HG03575 (cell line): ENCODE results near the gene SLC36A4.
A peak's percentile ranks its signal among the peaks of the same experiment; 100 is the strongest.
"Not testable (repeated sequence)": the region's sequence is repeated elsewhere in the genome, so short reads cannot be mapped to it uniquely, and the experiment has no call there.

Source experiments
- ATAC-seq: cut with Tn5 transposase; IDR thresholded peaks from one replicate; pipeline ENCODE4 v1.9.1; 2021; ENCODE audit not compliant: unreplicated experiment, insufficient number of reproducible peaks, low FRiP score; ENCODE audit errors: extremely low read depth

SLC36A4 gene

DNA sequence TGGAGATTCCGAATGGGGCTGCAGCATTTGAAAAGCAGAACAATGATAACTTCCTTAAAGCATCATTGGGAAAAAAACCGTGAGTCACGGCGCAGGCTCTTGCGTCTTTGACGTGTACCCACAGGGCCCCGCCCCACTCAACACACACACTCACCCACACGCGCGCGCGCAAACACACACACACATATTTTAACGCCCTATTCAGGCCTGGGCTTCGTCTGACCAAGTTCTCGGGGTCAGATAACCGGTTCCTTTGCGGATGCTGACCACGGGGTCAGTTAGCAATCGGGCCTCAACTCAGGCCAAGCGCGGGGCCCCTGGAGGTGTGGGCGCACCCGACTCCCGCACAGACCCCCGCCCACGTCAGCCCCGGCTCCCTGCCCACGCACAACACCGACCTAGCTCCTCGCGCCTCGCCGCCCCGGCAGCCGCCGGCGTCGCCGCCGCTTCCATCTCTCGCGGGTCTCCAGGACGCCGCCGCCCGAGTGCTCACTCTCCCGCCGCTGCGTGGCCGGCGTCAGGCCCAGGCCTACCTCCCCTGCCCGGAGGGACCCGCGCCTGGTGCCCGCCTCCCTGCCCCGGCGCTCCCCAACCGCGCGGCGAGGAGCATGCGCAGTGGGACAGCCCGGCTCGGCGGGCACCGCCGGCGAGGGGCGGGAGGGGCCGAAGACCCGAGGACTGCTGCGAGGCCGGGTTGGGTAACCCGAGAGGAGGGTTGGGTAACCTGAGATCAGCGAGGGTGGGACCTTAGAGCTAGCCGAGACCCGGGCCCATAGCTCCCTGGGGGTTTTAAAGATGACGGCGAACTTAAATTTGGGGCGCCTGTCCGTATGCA lies at the start of gene SLC36A4:
SLC36A4 (minus strand) TSS at position 612 of the 835 bp plus-strand sequence; CDS start at position 453, 159 bp downstream.
- peak; percentile 64 for ATAC-seq

DNA sequence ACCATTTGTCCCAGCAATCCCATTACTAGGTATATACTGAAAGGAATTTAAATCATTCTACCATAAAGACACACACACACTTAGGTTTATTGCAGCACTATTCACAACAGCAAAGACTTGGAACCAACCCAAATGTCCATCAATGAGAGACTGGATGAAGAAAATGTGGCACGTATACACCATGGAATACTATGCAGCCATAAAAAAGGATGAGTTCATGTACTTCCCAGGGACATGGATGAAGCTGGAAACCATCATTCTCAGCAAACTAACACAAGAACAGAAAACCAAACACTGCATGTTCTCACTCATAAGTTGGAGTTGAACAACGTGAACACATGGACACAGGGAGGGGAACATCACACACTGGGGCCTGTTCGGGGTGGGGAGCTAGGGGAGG lies 49.0 kb upstream of the SLC36A4 start:
- not testable (repeated sequence) for ATAC-seq

DNA sequence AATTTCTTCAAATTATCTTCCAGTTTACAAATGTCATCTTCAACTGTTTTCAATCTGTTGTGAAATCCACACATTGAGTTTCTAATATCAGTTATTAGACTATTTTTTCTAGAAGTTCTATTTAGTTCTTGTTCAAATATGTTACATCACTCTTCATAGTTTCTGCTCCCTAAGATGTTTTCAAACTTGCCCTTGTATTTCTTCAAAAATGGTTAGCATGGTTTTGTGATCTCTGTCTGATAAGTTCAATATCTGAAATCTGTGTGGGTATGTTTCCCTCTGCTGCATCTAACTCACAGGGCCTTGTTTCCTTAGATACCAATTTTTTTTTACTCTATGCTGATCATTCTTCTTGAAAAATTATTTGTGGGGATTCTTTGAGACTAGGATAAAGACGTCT lies 46.2 kb upstream of the SLC36A4 start:
- ATAC-seq: no peak

DNA sequence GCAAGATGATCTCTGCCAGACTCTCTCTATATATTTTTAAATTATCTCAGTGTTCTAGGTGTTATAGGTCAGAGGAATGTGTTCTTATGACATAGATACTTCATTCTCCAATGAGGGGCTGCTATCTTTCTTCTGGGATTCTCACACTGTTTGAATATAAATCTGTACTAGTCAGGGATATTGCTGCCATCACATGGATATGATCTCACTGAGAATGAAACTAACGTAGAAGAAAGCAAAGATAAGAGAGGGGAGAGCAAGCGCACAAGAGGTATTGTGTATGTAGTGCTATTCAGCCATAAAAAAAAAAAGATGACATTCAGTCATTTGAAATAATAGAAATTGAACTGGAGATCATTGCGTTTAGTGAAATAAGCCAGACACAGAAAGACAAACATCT lies 42.2 kb upstream of the SLC36A4 start:
- no peak for ATAC-seq

DNA sequence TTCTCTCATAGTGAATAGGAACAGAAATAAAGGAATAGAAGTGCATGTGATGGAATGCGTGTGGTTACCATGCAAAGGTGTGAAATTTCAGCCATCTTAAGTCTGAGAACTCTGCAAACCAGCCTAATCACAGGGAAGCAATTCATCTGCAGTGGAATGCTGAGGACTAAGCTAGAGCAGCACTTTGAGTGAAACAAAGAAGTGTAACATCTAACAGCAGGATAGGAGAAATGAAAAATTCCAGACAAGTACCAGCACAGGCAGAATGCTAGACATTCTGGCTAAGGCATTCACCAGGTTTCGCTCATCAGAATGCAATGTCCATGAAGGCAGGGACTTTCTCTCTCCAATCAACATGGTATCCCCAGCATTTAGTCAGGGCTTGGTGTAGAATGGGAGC lies 41.2 kb upstream of the SLC36A4 start:
- no peak for ATAC-seq

DNA sequence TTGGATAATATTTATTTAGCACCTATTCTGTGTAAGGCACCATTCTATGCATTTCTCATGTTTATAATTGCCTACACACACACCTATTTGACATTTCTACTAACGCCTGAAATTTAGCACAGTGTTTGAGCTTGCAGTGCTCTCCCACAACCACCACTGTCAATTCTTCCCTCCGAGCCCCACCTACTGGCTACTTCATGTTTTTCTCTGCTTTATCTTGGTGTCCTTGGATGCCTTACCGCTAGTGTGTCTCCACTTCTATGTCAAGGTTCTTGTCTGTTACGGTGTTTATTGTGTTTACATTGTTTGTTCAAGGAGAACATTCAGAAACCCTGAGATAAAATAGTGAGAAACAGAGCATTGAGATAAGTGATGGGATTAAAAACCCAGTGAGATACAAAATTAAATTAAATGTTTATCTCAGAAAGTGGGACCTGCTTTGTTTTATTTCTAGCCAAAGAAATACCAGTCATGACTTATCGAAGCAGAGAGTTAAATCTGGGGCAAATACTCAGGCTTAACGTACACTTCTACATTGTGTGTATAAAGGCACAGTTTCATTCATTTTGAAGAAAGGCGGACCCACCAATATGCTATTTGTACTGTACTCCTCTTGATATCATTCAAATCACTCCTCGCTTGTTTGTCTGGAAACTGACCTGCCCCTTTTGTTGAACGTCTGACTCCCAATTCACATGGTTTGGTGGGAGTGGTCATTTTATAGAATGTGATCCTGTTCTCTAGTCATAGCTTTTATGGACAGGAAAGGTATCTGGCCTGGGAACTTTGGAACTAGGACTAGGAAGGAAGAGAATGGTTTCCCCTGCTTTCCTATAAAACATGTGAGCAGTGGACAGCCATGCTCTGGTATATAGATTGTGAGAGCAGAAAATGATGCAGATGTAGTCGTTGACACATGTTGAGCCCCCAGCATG lies 39.2 kb upstream of the SLC36A4 start:
- peak; percentile 86 for ATAC-seq

DNA sequence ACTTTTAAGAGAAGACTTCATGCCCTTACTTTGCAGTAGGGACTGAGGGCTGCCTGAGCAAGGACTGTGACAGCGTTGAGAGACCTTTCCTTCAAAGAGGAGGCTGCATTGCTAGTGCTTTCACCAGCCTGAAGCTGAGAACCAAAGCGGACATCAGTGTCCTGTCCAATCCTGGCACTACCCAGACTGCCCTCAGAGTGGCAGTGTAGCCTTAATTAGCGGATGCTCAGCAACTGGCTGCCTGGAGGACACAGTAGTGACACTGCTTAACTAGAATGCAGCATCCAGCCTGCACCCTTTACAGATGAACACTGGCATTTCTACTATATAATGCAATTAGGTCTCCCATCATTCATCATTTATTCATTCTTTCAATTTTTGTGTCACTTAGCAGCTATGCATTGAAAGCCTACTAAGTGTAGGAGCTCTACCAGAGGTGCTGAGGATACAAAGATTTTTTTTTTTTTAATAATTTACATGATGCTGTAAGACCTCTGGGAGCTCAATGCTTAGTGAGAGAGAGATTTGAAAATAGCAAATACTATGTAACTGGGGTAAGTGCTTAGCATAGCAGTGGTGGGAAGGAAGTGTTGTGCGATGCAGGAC lies 36.9 kb upstream of the SLC36A4 start:
- ATAC-seq: peak; percentile 81

DNA sequence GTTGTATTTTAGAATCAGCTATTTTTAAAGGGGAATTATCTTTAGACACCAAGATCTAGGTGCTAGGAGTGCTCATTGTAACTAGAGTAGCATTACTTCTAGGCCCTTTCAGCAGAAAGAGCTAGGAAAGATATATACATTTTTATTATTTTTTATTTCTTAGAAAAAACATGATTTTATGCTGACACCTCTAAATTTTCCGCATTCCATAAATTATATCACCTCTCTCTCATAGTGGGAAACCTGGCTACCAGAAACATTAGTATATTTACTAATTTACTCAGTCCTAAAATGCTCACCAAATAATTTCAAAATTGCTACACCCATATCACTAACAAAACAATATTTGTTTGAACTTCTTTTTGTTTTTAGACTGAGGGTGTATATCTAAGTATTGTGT lies 32.1 kb upstream of the SLC36A4 start:
- ATAC-seq: no peak

DNA sequence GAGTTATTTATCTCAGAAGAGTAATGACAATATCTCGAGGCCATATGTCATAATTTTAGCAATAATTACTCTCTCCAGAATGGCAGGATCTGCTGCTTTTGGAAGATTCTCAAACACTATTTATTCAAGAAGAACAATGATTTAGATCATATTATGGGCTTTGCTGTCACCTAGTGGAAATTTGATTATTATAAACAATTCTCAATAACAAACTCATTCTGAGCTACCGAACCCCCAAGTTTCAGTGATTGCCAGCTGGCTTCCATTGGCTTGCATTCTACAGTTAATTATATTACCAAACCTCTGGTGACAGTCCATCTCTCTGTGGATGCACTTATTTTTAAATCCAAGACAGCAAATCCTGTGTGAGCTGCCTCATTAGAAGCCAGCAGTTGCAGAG lies 27.9 kb upstream of the SLC36A4 start:
- no peak for ATAC-seq

DNA sequence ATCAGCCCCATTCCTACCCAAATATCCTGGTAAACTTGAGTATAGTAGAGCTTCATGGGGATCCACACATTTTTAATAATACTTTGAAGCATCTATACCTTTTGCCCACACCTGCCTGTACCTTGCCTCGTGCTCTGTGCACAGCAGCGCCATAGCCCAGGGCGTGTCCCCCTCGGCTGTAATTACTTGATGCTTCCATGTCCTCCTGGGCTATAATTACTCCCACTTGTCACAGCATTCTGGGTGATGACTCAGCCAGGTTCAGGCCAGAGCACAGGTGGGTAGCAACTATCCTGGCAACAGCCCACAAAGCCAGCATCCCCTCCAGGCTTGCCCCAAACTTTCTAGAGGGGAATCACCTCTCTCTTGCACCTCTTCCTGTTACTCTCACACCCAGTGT lies 23.7 kb upstream of the SLC36A4 start:
- no peak for ATAC-seq

DNA sequence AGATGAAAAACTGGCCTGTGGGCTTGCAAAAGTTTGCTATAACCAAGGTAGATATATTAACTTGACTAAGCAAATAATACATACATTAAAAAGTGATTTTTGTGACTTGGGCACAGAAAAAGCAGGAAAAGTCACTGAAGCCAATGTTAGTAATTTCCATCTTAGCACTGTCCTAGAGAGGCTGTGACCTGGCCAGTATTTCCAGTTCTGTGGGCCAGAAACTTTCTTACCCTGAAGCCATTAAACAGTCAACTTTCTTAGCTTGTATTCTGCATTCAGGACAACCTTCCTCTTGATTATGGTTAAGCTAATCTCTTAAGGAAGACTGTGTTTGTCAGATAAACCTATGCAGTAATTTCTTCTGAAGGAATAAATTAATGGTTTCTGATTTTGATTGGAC lies 22.3 kb upstream of the SLC36A4 start:
- no peak for ATAC-seq

DNA sequence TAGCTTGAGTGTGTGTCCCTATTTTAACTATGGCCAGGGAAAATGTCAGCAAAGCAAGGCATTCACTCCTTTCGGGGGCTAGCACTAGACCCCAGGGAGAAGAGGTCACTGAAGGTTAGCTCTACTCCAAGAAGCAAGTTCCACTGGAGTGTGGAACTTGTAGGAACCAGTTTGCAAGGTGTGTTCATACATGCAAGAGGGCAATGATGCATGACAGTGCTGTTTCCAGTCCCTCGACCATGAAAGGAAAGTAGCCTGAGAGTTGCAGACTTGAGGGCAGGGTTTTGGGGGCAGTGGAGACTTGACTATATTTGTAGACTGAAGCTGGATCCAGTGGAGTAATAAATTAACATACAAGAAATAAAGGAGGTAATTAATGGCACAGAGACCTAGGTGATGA lies 21.6 kb upstream of the SLC36A4 start:
- peak; percentile 50 for ATAC-seq

DNA sequence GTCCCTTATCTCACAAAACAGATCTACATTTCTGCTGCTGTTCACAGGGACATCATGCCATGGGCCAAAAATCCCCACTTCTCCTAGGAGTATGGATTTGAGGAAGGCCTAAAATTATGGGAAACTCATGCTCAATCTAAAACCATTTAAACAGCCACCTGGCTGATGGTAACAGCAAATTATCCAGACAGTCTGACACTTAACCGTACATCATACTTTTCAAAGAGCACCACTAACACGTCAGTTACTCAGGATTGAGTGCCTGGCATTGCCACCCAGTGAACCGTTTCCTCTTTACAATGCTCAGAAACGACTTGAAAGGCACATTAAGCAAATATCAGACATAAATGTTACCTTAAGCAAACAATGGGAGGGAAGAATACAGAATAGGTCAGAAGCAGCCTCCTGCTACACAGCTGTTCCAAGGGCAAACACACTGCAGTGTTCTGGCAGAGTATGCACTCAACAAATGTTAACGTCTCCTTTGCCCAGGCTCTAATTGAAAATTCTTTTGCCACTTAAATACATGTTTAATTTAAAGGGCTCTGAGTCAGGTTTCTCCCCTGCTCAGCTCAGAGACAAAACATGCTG lies 18.8 kb upstream of the SLC36A4 start:
- ATAC-seq: no peak

DNA sequence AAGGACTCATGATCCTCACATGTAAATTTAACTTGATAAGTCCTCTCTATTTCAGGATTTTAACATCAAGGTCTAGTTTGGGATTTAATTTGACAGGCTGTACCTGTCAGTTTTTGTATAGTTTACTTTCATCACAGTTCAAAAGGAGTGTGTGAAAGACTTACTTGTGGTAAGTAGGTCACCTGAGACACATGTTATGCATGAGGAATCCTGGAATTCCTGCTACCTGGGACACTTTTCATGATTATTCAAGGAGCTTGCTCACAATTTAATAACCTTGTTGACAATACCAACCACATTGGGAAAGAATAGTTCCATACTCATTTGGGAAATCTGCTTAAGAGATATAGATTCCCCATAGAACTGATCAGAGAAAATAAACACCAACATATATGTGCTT lies 15.8 kb upstream of the SLC36A4 start:
- no peak for ATAC-seq

DNA sequence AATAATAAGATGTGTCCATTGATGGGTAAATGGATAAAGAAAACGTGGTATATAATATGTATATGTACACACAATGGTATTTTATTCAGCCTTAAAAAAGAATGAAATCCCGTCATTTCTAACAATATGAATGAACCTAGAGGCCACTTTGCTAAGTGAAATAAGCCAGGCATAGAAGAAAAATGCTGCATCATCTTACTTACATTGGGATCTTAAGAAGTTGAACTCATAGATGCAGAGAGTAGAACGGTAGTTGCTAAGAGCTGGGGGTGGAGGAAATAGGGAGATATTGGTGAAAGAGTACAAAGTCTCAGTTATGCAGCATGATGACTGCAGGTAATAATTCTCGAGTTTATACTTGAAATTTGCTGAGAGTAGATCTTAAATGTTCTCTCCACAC lies 14.3 kb upstream of the SLC36A4 start:
- ATAC-seq: no peak

DNA sequence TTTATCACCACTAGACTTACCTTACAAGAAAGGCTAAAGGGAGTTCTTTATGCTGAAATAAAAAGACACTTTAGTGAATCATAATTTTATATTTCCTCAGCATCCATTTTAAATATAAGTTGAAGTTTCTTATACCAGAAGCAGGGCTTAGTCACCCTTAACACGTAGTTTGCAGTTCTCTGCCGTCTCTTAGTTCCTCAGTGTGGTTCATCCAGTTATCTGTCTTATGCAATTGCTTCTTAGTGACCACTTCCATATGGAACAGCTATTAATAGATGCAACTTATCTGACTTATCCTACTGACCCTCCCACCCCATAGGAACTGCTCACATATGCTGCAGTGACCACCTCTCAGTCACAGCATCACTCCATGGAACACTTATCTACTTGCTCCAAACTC lies 11.7 kb upstream of the SLC36A4 start:
- ATAC-seq: no peak

DNA sequence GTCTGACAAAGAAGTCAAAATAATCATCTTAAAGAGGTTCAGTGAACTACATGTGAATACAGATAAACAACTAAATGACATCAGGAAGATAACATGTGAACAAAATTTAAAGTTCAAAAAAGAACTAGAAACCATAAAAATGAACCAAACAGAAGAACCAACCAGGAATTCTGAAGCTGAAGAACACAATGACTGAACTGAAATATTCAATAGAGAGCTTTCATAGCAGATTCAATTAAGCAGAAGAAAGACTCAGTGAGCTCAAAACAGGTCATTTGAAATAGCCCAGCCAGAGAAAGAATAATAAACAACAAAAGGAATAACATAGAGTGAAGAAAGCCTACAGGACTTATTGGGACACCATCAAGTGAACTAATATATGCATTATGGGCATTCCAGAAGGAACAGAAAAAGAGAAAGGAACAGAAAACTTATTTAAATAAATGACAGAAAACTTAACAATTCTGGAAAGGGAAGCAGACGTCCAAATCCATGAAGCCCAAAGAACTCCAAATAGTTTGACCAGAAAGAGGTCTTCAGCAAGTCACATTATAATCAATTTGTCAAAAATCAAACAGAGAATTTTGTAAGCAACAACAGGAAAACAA lies 11.0 kb upstream of the SLC36A4 start:
- no peak for ATAC-seq

DNA sequence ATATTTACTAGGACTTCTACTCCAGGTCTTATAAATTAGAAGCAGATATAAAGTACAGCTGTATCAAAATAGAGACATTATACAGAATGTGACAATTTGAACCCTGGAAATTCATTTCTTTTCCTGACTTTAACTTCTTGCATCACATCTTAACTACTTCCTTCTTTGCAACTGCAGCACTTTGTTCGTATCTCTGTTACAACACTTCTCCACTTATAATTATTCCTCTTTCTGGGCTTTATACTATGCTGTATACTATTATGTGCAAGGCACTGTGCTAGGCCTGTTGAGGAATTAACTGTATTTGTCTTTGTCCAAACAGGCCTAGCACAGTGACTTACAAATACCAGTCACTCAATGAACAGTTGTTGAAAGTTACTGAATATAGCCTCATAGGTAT lies 1.8 kb upstream of the SLC36A4 start:
- no peak for ATAC-seq
